Hematopoietic multipotent progenitor cell (in vitro differentiated cells): ENCODE data around the gene ARSK. TPM values are rescaled to one million over a fixed set of nuclear protein-coding genes. Genes with fewer than 3 reads are reported as not detected.

ENCODE experiments used
- DNase-seq, 3 donors: peaks; one replicate each; pipeline ENCODE4 v3.0.0-alpha.2; 2011 to 2015; ENCODE audit warnings: low read depth in 2 of 3, low spot score in 2 of 3
- small RNA-seq: library from RNA; depleted of rRNA; stranded (forward); fragments of <200 nt; gene quantifications from one replicate; pipeline ENCODE3, GENCODE V24; 2012
- total RNA-seq: library from RNA; depleted of rRNA; stranded (reverse); fragments of >200 nt; gene quantifications from one replicate; pipeline ENCODE4 v1.2.3, GENCODE V29; 2012

The ARSK gene
- total RNA-seq, 1 donor, result 3.8 TPM

DNA sequence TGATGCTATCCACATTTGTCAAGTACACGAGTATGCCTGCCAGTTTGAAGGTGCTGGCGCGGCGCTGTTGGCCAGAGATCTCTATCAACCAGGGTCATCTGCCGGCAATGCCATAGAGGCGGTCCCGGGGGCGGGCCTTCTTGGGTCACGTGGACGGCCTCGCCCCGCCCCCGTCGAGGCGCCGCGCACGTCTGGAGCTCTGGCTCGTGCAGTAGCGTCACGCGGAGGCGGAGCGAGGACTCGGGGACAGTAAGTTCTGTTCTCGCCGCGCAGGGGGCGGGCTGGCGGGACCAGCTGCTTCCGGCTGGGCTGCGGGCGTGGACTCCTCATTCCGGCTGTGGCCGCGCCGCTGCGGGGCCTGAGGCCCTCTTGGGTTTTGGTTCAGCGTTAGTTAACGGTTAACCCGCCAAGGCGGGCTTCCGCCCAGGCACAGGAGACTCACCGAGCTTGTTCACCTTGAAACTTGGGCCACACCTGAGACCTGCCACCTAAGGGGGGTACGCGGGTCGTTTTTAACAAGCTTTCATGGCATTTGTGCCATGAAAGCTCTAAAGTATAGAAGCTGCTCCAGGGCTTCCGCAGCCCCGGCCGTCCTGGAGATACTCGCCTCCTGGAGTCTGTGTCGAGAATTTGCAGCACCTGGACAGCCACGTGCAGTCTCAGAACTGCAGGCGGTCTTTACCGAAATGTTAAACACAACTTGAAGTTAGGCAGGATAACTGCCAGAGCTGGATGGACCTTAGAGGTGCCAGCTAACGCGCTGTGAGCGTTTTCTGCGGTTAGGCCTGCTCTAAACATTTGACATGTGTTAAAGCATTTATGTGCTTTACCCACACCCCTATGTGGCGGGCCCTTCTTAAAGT lies 91.9 kb downstream of the ARSK start, which contains the start of gene RFESD:
TSS of gene RFESD (plus strand) at position 209 of the 863 bp plus-strand sequence. CDS start 5,495 bp downstream, outside the sequence.
- DNase-seq, result peak; percentile 82 to 99 (median 98)

- DNase-seq, result peak in 1 of 3 donors; percentile 28
Measured at GRCh38 chr5:95647886-95648860, 93.3 kb downstream of the ARSK start.

- no peak for DNase-seq
Measured at GRCh38 chr5:95649274-95649673, 94.4 kb downstream of the ARSK start.

DNA sequence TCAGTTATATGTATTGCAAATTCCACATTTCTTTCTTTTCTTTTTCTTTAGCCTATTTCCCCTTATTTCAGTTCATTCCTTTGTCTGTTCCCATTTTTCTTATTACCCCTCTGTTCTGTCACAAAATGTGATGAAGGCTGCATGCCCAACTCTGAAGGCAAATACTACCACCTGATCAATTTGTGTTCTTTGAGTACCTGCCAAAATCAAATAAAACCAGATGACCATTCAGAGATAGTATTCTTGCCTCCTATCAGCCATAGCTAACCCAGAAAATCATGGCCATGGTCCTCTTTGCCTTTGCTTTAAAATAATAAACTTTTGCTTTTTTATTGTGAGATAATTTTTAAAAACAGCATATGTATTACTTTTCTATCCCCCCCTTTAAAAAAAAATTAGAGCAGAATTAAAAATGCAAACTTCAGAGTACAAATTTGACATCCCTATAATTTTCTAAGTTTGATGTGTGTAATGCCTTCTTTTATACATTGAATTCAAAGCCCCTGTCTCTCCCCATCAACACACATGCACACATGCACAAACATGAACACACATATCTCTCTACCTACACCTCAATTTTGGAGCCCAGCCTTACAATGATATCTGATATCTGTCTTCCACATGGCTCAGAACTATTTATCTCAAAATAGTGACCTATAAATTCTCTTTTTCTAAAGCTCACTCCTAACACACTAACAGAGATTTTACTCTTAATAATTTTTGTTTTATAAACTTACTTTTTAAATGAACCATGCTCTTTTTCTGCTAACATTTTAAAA lies 95.1 kb downstream of the ARSK start:
- DNase-seq, result no peak

DNA sequence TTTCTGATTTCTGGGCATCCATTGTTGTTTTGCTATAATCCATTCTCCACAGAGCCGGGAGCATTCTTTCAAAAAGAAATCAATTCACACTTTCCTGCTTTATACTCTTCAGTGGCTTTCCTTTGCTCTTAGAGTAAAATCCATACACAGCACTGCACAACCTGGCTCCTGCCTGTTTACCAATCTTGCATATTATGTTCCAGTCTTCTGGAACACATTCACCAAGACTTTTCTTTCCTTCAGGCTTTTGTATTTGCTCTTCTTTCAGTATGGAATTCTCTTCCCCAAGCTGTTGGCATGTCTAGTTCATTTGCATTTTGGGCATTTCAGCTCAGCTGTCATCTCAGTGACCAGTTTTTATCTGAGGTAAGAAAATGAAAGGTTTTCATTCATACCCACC lies 97.9 kb downstream of the ARSK start:
- DNase-seq, result no peak

GRCh38 chr5:95654196-95654595 lies 99.3 kb downstream of the ARSK start:
- DNase-seq, result no peak

Small RNA genes within 50 kb of the gene (small RNA-seq; reads per million reads assigned to genes)
- not detected for gene RNU6-308P

Other genes with a start within 250 kb of the ARSK start
- gene FAM81B, start 163.7 kb upstream of the ARSK start, total RNA-seq, result 1.9 TPM
- 37.7 TPM for gene SKIC3, start 124 bp upstream of the ARSK start, total RNA-seq
- gene GPR150, start 65.0 kb downstream of the ARSK start, total RNA-seq, result 0.54 TPM
- gene RFESD, start 91.7 kb downstream of the ARSK start, total RNA-seq, result 1.6 TPM
- under 0.01 TPM for gene SPATA9, start 127.9 kb downstream of the ARSK start, total RNA-seq
- 48.7 TPM for gene RHOBTB3, start 176.2 kb downstream of the ARSK start, total RNA-seq